Measurements from ENCODE around the gene ARMC2. TPM values are rescaled to one million over a fixed set of nuclear protein-coding genes. Genes with fewer than 3 reads are reported as not detected.

Gene ARMC2
- total RNA-seq, 2 experiments from 2014 or later = 2.7 to 4.6 TPM

DNA sequence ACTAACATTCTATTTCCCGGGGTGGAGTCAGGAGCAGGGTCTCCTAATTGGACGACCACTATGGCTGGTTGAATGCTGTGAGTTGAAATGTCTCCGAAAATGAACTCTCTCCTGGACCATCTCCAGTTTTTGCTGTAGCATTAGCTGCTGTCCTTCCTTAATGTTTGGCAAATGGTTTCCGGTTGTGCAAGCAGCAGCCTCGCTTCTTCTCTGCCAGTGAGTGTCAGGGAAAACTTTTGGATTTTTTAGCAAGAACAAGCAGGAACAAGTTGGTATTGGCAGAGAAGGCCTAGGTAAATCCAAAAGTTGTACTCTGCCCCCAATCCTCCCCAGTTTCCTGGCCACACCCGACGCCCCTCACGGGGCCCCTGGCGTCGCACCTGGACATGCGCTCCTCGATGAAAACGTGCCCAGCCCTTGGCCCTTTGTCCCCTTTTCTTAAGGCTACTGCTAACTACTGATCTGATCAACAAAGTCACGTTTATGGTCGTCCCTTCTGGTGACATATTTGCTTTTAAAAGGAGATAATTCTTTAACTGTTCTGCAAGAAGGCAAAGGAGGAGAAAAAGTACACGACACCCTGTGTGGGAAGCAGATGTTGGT is 103.2 kb downstream of the ARMC2 start:
- CTCF ChIA-PET = no interaction called here
- Mint-ChIP-seq H3K9me3 (no peaks in the 10 kb centered on the region), H3K27ac (no peak overlapping the region), H3K36me3 (ENCODE audit: low read depth) (no peaks in the 10 kb centered on the region), H3K27me3 (no peaks in the 10 kb centered on the region), H3K4me1 (ENCODE audit: low read depth) (peaks cover 18% of the 10 kb centered on the region), H3K4me3 (no peak overlapping the region)
- POLR2A ChIA-PET = no interaction called here
- intact Hi-C loops (cut with micrococcal nuclease) = no loop called here
- TF ChIP-seq, protein P1, sequence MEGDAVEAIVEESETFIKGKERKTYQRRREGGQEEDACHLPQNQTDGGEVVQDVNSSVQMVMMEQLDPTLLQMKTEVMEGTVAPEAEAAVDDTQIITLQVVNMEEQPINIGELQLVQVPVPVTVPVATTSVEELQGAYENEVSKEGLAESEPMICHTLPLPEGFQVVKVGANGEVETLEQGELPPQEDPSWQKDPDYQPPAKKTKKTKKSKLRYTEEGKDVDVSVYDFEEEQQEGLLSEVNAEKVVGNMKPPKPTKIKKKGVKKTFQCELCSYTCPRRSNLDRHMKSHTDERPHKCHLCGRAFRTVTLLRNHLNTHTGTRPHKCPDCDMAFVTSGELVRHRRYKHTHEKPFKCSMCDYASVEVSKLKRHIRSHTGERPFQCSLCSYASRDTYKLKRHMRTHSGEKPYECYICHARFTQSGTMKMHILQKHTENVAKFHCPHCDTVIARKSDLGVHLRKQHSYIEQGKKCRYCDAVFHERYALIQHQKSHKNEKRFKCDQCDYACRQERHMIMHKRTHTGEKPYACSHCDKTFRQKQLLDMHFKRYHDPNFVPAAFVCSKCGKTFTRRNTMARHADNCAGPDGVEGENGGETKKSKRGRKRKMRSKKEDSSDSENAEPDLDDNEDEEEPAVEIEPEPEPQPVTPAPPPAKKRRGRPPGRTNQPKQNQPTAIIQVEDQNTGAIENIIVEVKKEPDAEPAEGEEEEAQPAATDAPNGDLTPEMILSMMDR (IDR thresholded peaks at IDR 0.05) = no peak
- ATAC-seq (no peak), DNase-seq (no peak)

DNA sequence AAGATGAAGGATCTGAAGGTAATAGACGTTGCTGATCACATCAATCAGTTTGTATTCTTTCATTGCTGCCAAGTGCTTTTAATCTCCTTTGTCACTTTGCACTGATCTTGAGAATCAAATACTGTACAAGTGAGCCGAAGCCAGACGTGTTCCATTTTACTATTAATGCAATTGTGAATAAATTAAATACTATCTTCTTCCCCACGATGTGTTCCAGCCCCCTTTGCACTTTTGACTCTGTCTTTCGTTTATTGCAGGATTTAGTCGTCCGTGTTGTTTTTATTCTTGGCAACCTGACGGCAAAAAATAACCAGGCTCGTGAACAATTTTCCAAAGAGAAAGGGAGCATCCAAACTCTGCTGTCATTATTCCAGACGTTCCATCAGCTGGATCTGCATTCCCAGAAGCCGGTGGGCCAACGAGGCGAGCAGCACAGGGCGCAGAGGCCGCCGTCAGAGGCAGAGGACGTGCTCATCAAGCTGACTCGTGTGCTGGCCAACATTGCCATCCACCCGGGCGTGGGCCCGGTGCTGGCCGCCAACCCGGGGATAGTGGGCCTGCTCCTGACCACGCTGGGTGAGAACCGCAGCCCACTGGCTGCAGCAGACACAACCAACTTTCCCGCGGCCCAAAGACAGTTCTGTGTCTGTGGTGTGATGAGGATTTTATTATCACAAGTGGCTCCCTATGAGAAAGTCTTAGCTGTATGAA is 104.7 kb downstream of the ARMC2 start:
- H3K4me3 Mint-ChIP-seq = no peak overlapping the region
- peaks cover 8% of the 10 kb centered on the region for H3K4me1 Mint-ChIP-seq (ENCODE audit: low read depth)
- TF ChIP-seq, protein P1 (IDR thresholded peaks at IDR 0.05) = no peak
- POLR2A ChIA-PET = interaction anchor here (1.5 kb wide), 1 partner anchor 37 kb away, joined by 4 read pairs; no protein-coding TSS in a partner anchor
- CTCF ChIA-PET = interaction anchor here (1.2 kb wide), 1 partner anchor 9 kb away, joined by 3 read pairs; no protein-coding TSS in a partner anchor
- ATAC-seq = no peak
- no peaks in the 10 kb centered on the region for H3K36me3 Mint-ChIP-seq (ENCODE audit: low read depth)
- H3K27ac Mint-ChIP-seq = no peak overlapping the region
- no peaks in the 10 kb centered on the region for H3K9me3 Mint-ChIP-seq
- intact Hi-C loops (cut with micrococcal nuclease) = no loop called here
- DNase-seq = no peak
- H3K27me3 Mint-ChIP-seq = no peaks in the 10 kb centered on the region

DNA sequence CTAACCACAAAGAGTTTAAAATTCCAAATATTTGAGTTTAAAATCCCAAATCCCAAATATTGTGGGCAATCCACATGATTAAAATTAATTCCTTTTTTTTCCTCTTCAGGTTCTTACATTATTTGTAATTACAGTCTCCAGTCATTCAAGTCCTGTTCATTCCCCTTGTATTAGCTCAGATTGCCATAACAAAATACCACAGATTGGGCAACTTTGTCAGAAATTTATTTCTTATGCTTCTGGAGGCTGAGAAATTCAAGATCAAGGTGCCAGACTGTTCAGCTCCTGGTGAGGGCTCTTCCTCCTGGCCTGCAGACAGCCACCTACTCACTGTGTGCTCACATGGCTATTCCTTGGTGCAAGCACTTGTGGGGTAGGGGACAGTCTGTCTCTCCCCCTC is 105.5 kb downstream of the ARMC2 start:
- H3K27ac Mint-ChIP-seq = no peak overlapping the region
- peaks cover 8% of the 10 kb centered on the region for H3K4me1 Mint-ChIP-seq (ENCODE audit: low read depth)
- no peaks in the 10 kb centered on the region for H3K9me3 Mint-ChIP-seq
- ChIA-PET POLR2A (interaction anchor here (1.5 kb wide), 1 partner anchor 38 kb away, joined by 4 read pairs; no protein-coding TSS in a partner anchor), CTCF (interaction anchor here (1.2 kb wide), 1 partner anchor 10 kb away, joined by 3 read pairs; no protein-coding TSS in a partner anchor)
- no peaks in the 10 kb centered on the region for H3K36me3 Mint-ChIP-seq (ENCODE audit: low read depth)
- TF ChIP-seq, protein P1 (IDR thresholded peaks at IDR 0.05) = no peak
- DNase-seq = no peak
- intact Hi-C loops (cut with micrococcal nuclease) = no loop called here
- H3K27me3 Mint-ChIP-seq = no peaks in the 10 kb centered on the region
- H3K4me3 Mint-ChIP-seq = no peak overlapping the region
- no peak for ATAC-seq

DNA sequence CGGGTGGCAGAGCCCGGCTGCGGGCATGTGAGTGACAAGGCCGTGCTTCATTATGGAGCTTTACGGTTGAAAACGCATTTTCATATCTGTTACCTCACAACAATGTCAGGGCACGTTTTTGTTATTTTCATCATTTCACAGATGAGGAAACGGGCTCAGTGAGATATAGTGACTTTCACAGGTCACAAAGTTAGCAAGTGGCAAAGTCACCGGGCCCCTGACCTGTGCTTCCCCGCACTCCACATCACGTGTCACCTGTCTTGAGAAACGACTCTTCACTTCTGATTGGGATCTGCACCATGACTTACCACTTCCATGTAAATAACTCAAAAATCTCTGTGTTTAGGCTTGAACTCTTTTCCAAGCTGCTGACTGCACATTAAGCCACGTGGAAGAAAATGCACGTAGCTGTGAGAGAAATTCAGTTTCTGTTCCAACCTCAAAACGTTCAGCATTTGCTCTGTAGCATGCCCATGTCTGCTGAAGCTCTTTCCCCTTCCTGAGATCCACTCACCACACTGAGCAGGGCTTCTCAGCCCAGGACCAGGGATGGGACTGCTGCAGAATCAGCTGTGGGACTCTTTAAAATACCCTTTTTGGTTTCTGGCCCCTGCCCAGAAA is 107.2 kb downstream of the ARMC2 start:
- Mint-ChIP-seq H3K36me3 (ENCODE audit: low read depth) (no peaks in the 10 kb centered on the region), H3K4me3 (no peak overlapping the region), H3K27me3 (no peaks in the 10 kb centered on the region), H3K4me1 (ENCODE audit: low read depth) (peaks cover 18% of the 10 kb centered on the region), H3K9me3 (no peaks in the 10 kb centered on the region), H3K27ac (no peak overlapping the region)
- ChIA-PET CTCF (interaction anchor here (0.8 to 2.0 kb wide), 2 partner anchors 10 to 13 kb away, joined by 3 to 5 read pairs; no protein-coding TSS in a partner anchor), POLR2A (no interaction called here)
- ATAC-seq (peak; percentile 53), DNase-seq (no peak)
- TF ChIP-seq, protein P1 (IDR thresholded peaks at IDR 0.05) = no peak
- intact Hi-C loops (cut with micrococcal nuclease) = no loop called here
